ENCODE results near the gene SHANK2.

- TF ChIP-seq CTCF (conservative IDR thresholded peaks at IDR 0.05; ENCODE audit: low read length) = no peak
- 0 out of 2 replicates have a peak, but pooled peaks have one; percentile 48 for TF ChIP-seq EZH2phosphoT487 (IDR thresholded peaks at IDR 0.05; ENCODE audit: borderline replicate concordance, low read depth, low read length)
Observed at GRCh38 chr11:71251151-71251721, 1.1 kb downstream of the SHANK2 start.

Measured in OCI-LY7 (cell line).